ENCODE data around the gene CACNA2D2. TPM values are rescaled to one million over a fixed set of nuclear protein-coding genes. Genes with fewer than 3 reads are reported as not detected.

The CACNA2D2 gene
- total RNA-seq, 1 donor from 2014 or later, result 1.00 TPM

DNA sequence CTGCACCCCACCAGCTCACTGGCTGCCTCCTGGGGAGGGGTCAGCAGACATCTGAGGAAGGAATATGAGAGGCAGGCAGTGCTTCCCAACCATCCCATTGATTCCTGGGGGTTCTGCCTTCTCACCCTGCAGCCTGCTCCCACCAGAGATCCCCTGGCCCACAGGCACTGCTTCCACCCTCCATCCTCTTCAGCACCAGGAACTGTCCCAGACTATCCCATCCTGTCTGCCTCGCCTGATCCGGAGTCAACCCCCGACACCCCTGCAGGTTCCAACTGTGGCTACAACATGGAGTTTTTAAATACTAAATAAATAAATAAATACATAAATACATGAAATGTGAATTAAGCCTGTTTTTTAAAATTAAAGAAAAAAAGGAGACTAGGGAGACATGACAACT lies 43.6 kb downstream of the CACNA2D2 start:
- Histone ChIP-seq H3K36me3 (ENCODE audit: insufficient read depth, low read length) (no peaks in the 10 kb centered on the region), H3K9ac (ENCODE audit: low read length) (no peak overlapping the region), H3K4me1 (ENCODE audit: insufficient read depth, low read length) (no peaks in the 10 kb centered on the region), H3K79me2 (ENCODE audit: insufficient read depth, low read length) (no peaks in the 10 kb centered on the region), H2AFZ (ENCODE audit: low read depth, low read length) (no peak overlapping the region), H3K27me3 (ENCODE audit: insufficient read depth, low read length) (peaks cover 15% of the 10 kb centered on the region), H3K27ac (ENCODE audit: low read depth, low read length) (no peak overlapping the region), H4K20me1 (ENCODE audit: insufficient read depth, low read length) (no peaks in the 10 kb centered on the region), H3K4me3 (ENCODE audit: insufficient read depth, low read depth, low read length) (no peak overlapping the region), H3K9me3 (ENCODE audit: insufficient read depth, low read depth, low read length) (no peaks in the 10 kb centered on the region), H3K4me2 (ENCODE audit: low read length) (no peak overlapping the region)
- H3K9me3 Mint-ChIP-seq (ENCODE audit: unreplicated experiment), result no peaks in the 10 kb centered on the region
- no peak for TF ChIP-seq EZH2 (IDR thresholded peaks at IDR 0.05; ENCODE audit: insufficient read depth, low read length)
- TF ChIP-seq, protein P1, sequence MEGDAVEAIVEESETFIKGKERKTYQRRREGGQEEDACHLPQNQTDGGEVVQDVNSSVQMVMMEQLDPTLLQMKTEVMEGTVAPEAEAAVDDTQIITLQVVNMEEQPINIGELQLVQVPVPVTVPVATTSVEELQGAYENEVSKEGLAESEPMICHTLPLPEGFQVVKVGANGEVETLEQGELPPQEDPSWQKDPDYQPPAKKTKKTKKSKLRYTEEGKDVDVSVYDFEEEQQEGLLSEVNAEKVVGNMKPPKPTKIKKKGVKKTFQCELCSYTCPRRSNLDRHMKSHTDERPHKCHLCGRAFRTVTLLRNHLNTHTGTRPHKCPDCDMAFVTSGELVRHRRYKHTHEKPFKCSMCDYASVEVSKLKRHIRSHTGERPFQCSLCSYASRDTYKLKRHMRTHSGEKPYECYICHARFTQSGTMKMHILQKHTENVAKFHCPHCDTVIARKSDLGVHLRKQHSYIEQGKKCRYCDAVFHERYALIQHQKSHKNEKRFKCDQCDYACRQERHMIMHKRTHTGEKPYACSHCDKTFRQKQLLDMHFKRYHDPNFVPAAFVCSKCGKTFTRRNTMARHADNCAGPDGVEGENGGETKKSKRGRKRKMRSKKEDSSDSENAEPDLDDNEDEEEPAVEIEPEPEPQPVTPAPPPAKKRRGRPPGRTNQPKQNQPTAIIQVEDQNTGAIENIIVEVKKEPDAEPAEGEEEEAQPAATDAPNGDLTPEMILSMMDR (IDR thresholded peaks at IDR 0.05; ENCODE audit: insufficient read depth, low read depth, low read length), result no peak
- FAIRE-seq (no peak), DNase-seq (ENCODE audit: low read depth) (no peak)
- no peak overlapping the region for H3K27ac Mint-ChIP-seq (ENCODE audit: unreplicated experiment)
- no peaks in the 10 kb centered on the region for H3K4me1 Mint-ChIP-seq (ENCODE audit: low read depth, unreplicated experiment)
- no peak overlapping the region for H3K4me3 Mint-ChIP-seq (ENCODE audit: unreplicated experiment)
- H3K36me3 Mint-ChIP-seq (ENCODE audit: low read depth, unreplicated experiment), result no peaks in the 10 kb centered on the region
- peaks cover 50% of the 10 kb centered on the region for H3K27me3 Mint-ChIP-seq (ENCODE audit: low read depth, unreplicated experiment)

- no peaks in the 10 kb centered on the region for H3K79me2 ChIP-seq (ENCODE audit: insufficient read depth, low read length)
- no peaks in the 10 kb centered on the region for H4K20me1 ChIP-seq (ENCODE audit: insufficient read depth, low read length)
- H3K4me1 ChIP-seq (ENCODE audit: insufficient read depth, low read length), result no peaks in the 10 kb centered on the region
- TF ChIP-seq EZH2 (IDR thresholded peaks at IDR 0.05; ENCODE audit: insufficient read depth, low read length), result no peak
- TF ChIP-seq, protein P1 (IDR thresholded peaks at IDR 0.05; ENCODE audit: insufficient read depth, low read depth, low read length), result no peak
- Mint-ChIP-seq H3K4me3 (ENCODE audit: unreplicated experiment) (no peak overlapping the region), H3K9me3 (ENCODE audit: unreplicated experiment) (no peaks in the 10 kb centered on the region), H3K27me3 (ENCODE audit: low read depth, unreplicated experiment) (peaks cover 41% of the 10 kb centered on the region), H3K27ac (ENCODE audit: unreplicated experiment) (no peak overlapping the region), H3K36me3 (ENCODE audit: low read depth, unreplicated experiment) (no peaks in the 10 kb centered on the region), H3K4me1 (ENCODE audit: low read depth, unreplicated experiment) (no peaks in the 10 kb centered on the region)
- DNase-seq (ENCODE audit: low read depth), result no peak
- FAIRE-seq, result no peak
- no peak overlapping the region for H2AFZ ChIP-seq (ENCODE audit: low read depth, low read length)
- peaks cover 5% of the 10 kb centered on the region for H3K27me3 ChIP-seq (ENCODE audit: insufficient read depth, low read length)
- no peak overlapping the region for H3K4me2 ChIP-seq (ENCODE audit: low read length)
- no peaks in the 10 kb centered on the region for H3K9me3 ChIP-seq (ENCODE audit: insufficient read depth, low read depth, low read length)
- H3K27ac ChIP-seq (ENCODE audit: low read depth, low read length), result no peak overlapping the region
- no peak overlapping the region for H3K9ac ChIP-seq (ENCODE audit: low read length)
- no peaks in the 10 kb centered on the region for H3K36me3 ChIP-seq (ENCODE audit: insufficient read depth, low read length)
- no peak overlapping the region for H3K4me3 ChIP-seq (ENCODE audit: insufficient read depth, low read depth, low read length)
Observed at GRCh38 chr3:50457988-50458387, 45.4 kb downstream of the CACNA2D2 start.

- Histone ChIP-seq H3K36me3 (ENCODE audit: insufficient read depth, low read length) (no peaks in the 10 kb centered on the region), H3K27me3 (ENCODE audit: insufficient read depth, low read length) (peaks cover 5% of the 10 kb centered on the region), H2AFZ (ENCODE audit: low read depth, low read length) (no peak overlapping the region), H3K9me3 (ENCODE audit: insufficient read depth, low read depth, low read length) (no peaks in the 10 kb centered on the region), H4K20me1 (ENCODE audit: insufficient read depth, low read length) (no peaks in the 10 kb centered on the region), H3K27ac (ENCODE audit: low read depth, low read length) (no peak overlapping the region), H3K4me2 (ENCODE audit: low read length) (no peak overlapping the region), H3K4me1 (ENCODE audit: insufficient read depth, low read length) (no peaks in the 10 kb centered on the region), H3K79me2 (ENCODE audit: insufficient read depth, low read length) (no peaks in the 10 kb centered on the region), H3K4me3 (ENCODE audit: insufficient read depth, low read depth, low read length) (no peak overlapping the region), H3K9ac (ENCODE audit: low read length) (no peak overlapping the region)
- H3K4me1 Mint-ChIP-seq (ENCODE audit: low read depth, unreplicated experiment), result no peaks in the 10 kb centered on the region
- no peak for TF ChIP-seq EZH2 (IDR thresholded peaks at IDR 0.05; ENCODE audit: insufficient read depth, low read length)
- TF ChIP-seq, protein P1 (IDR thresholded peaks at IDR 0.05; ENCODE audit: insufficient read depth, low read depth, low read length), result no peak
- peaks cover 31% of the 10 kb centered on the region for H3K27me3 Mint-ChIP-seq (ENCODE audit: low read depth, unreplicated experiment)
- no peak overlapping the region for H3K4me3 Mint-ChIP-seq (ENCODE audit: unreplicated experiment)
- H3K27ac Mint-ChIP-seq (ENCODE audit: unreplicated experiment), result no peak overlapping the region
- no peak for DNase-seq (ENCODE audit: low read depth)
- no peaks in the 10 kb centered on the region for H3K36me3 Mint-ChIP-seq (ENCODE audit: low read depth, unreplicated experiment)
- H3K9me3 Mint-ChIP-seq (ENCODE audit: unreplicated experiment), result no peaks in the 10 kb centered on the region
- no peak for FAIRE-seq
Observed at GRCh38 chr3:50455161-50456018, 48.0 kb downstream of the CACNA2D2 start.
